K562 (cell line): Measurements from ENCODE around the gene MYMK. TPM values are rescaled to one million over a fixed set of nuclear protein-coding genes. Genes with fewer than 3 reads are reported as not detected.

Source experiments
- ATAC-seq: fragments of 200-7000 bp; cut with Tn5 transposase; 3 replicates; pipeline ENCODE4 v1.9.1; 2020; ENCODE audit warnings: moderate library complexity
- BruUV-seq: library from RNA; stranded (reverse); fragments of 400-500 nt; replicated peaks from 2 replicates; lab custom pipeline; 2021; lab: Mats Ljungman, UMichigan
- CTCF ChIA-PET: fragments of 300-600 bp; formaldehyde crosslinking; extraction: SDS; loops from one replicate; lab custom pipeline; 2021; ENCODE audit warnings: low intra/inter-chr PET ratio; lab: Yijun Ruan, JAX
- POLR2A ChIA-PET: fragments of 300-600, 350-650 bp; sonication (Branson Sonifier 250); formaldehyde crosslinking; extraction: SDS; loops from one replicate; lab custom pipeline; 2021; ENCODE audit warnings: antibody characterized with exemption, inconsistent platforms; lab: Yijun Ruan, JAX
- DNase-seq, 4 experiments: peaks; one replicate each; pipeline versions ENCODE4 v3.0.0 to v3.0.0-alpha.2; 2011 to 2018; ENCODE audit warnings: low spot score in 3 of 4, mixed read lengths in 3 of 4; ENCODE audit errors: extremely low read depth in 1 of 4
- FAIRE-seq: peaks from 2 replicates; lab custom pipeline; 2011; peaks lifted over from hg19 to GRCh38; lab: Jason Lieb, UNC
- H2AFZ ChIP-seq: 2 replicates; pipeline ENCODE4 v1.6.0; 2011; ENCODE audit warnings: low read depth, low read length, control low read depth, inconsistent platforms
- H3K27ac ChIP-seq: fragments of 200-600 bp; 3 replicates; pipeline ENCODE4 v1.8.0; 2011; ENCODE audit warnings: low read depth, mild to moderate bottlenecking, control low read depth, inconsistent platforms, low read length, moderate library complexity, mixed read lengths; ENCODE audit errors: extremely low read depth
- H3K27me3 ChIP-seq, 2 experiments: fragments of 300-600 bp in 1 of 2; 2 replicates in 1 of 2; 3 replicates in 1 of 2; pipeline versions ENCODE4 v1.6.0 to v1.8.0; 2011; ENCODE audit warnings: inconsistent platforms in 2 of 2, low read length in 2 of 2, mild to moderate bottlenecking in 1 of 2, mixed read lengths in 1 of 2, moderate library complexity in 1 of 2; ENCODE audit not compliant: control insufficient read depth in 2 of 2, insufficient read depth in 2 of 2
- H3K36me3 ChIP-seq: fragments of 300-600 bp; 3 replicates; pipeline ENCODE4 v1.8.0; 2011; ENCODE audit warnings: mild to moderate bottlenecking, low read length, inconsistent platforms; ENCODE audit not compliant: control insufficient read depth, insufficient read depth
- H3K4me1 ChIP-seq, 2 experiments: fragments of 200-600 bp in 1 of 2; replicated peaks in 1 of 2; 2 replicates in 1 of 2; 3 replicates in 1 of 2; pipeline versions ENCODE4 v1.5.1 to v1.8.0; 2011; ENCODE audit warnings: inconsistent platforms in 2 of 2, low read length in 2 of 2, mild to moderate bottlenecking in 1 of 2, mixed read lengths in 1 of 2, moderate library complexity in 1 of 2; ENCODE audit not compliant: control insufficient read depth in 2 of 2, insufficient read depth in 2 of 2
- H3K4me2 ChIP-seq: 2 replicates; pipeline ENCODE4 v1.6.1; 2011; ENCODE audit warnings: low read length, control low read depth, inconsistent platforms, mixed read lengths; ENCODE audit not compliant: insufficient read depth
- H3K4me3 ChIP-seq: fragments of 200-600 bp; sonication (generic), shearing (Covaris generic); 2 replicates; pipeline ENCODE4 v1.5.1; 2016; ENCODE audit warnings: control low read depth, inconsistent platforms
- H3K79me2 ChIP-seq: fragments of 200-600 bp; 3 replicates; pipeline ENCODE4 v1.8.0; 2011; ENCODE audit warnings: low read length, inconsistent platforms; ENCODE audit not compliant: control insufficient read depth, insufficient read depth
- H3K9ac ChIP-seq, 2 experiments: 2 replicates each; pipeline versions ENCODE4 v1.6.0 to v1.6.1; 2011; ENCODE audit warnings: low read depth in 2 of 2, low read length in 2 of 2, control low read depth in 1 of 2, inconsistent platforms in 1 of 2, mild to moderate bottlenecking in 1 of 2, mixed read lengths in 1 of 2; ENCODE audit not compliant: insufficient read depth in 1 of 2
- H3K9me1 ChIP-seq: one replicate; pipeline ENCODE4 v1.6.0; 2011; ENCODE audit warnings: inconsistent platforms, mild to moderate bottlenecking, low read length, moderate library complexity; ENCODE audit not compliant: control insufficient read depth, insufficient read depth
- H3K9me3 ChIP-seq: replicated peaks from 2 replicates; pipeline ENCODE4 v1.5.1; 2011; ENCODE audit warnings: low read depth, low read length, inconsistent platforms; ENCODE audit not compliant: control insufficient read depth, insufficient read depth
- H4K20me1 ChIP-seq: replicated peaks from 2 replicates; pipeline ENCODE4 v1.6.1; 2011; ENCODE audit warnings: low read length, inconsistent platforms, mixed read lengths; ENCODE audit not compliant: control insufficient read depth, insufficient read depth
- EWSR1 ChIP-seq: fragments of 450-650 bp; IDR thresholded peaks from 2 replicates; pipeline ENCODE4 v1.6.1; 2018; ENCODE audit warnings: borderline replicate concordance, mild to moderate bottlenecking, low read depth, moderate library complexity; ENCODE audit not compliant: partially characterized antibody
- FOXJ3 ChIP-seq: sonication (generic); formaldehyde crosslinking; IDR thresholded peaks from 2 replicates; pipeline ENCODE4 v1.4.0; 2020; ENCODE audit warnings: mild to moderate bottlenecking, missing genetic modification reagents
- HDAC1 ChIP-seq, 2 experiments: fragments of 450-650 bp; IDR thresholded peaks; 2 replicates each; pipeline ENCODE4 v1.6.1; 2016 to 2017; ENCODE audit warnings: inconsistent platforms in 1 of 2, mild to moderate bottlenecking in 1 of 2, moderate library complexity in 1 of 2
- RBM22 ChIP-seq: fragments of 200-400 bp; formaldehyde crosslinking; IDR thresholded peaks from 2 replicates; pipeline ENCODE4 v1.6.1; 2018; ENCODE audit warnings: low read length, low read depth; ENCODE audit not compliant: poor library complexity, severe bottlenecking
- RUNX1 ChIP-seq: sonication (generic); IDR thresholded peaks from 2 replicates; pipeline ENCODE4 v1.6.1; 2016; ENCODE audit warnings: antibody characterized with exemption, low read depth
- SMARCA4 ChIP-seq: fragments of 450-650 bp; IDR thresholded peaks from 2 replicates; pipeline ENCODE4 v1.6.1; 2016
- TBP ChIP-seq: optimal IDR thresholded peaks from 2 replicates; pipeline ENCODE3; 2011; ENCODE audit warnings: low read depth, low read length, improper control_type of control experiment
- TEAD2 ChIP-seq: fragments of 450-650 bp; IDR thresholded peaks from 2 replicates; pipeline ENCODE4 v1.6.1; 2016; ENCODE audit warnings: missing genetic modification characterization, control low read depth, missing compliant biosample characterization
- ZBTB1 ChIP-seq: sonication (generic); formaldehyde crosslinking; IDR thresholded peaks from 2 replicates; pipeline ENCODE4 v1.8.1; 2023; ENCODE audit warnings: missing genetic modification reagents, low read depth, mild to moderate bottlenecking, borderline replicate concordance
- ZC3H4 ChIP-seq: sonication (generic); formaldehyde crosslinking; IDR thresholded peaks from 2 replicates; pipeline ENCODE4 v1.9.0; 2021; ENCODE audit warnings: missing genetic modification reagents, borderline replicate concordance
- ZNF316 ChIP-seq: fragments of 450-650 bp; IDR thresholded peaks from 2 replicates; pipeline ENCODE4 v1.6.1; 2016
- ZNF75A ChIP-seq: fragments of 450-650 bp; formaldehyde crosslinking; IDR thresholded peaks from 2 replicates; pipeline ENCODE4 v1.4.0; 2020; ENCODE audit warnings: mild to moderate bottlenecking
- WGBS: fragments of 100-300 bp; shearing (Covaris generic); methylation state at CpG from one replicate; pipeline ENCODE4 v1.1.6; 2016; ENCODE audit warnings: low coverage, mixed read lengths; ENCODE audit not compliant: insufficient coverage; ENCODE audit errors: missing lambda C conversion rate; 5-methylcytosine and 5-hydroxymethylcytosine counted together
- in situ Hi-C: fragments of 300-500 bp; cut with MboI; formaldehyde crosslinking; loops from 4 replicates; pipeline ENCODE4 v1.15.0; 2018; ENCODE audit warnings: inconsistent platforms, mixed read lengths
- intact Hi-C: fragments of 100-400 bp; cut with micrococcal nuclease; formaldehyde crosslinking; loops from 2 replicates; pipeline ENCODE4 v1.14.2; 2022
- polyA plus RNA-seq, 8 experiments: library from polyadenylated mRNA; depleted of rRNA in 4 of 8; stranded (reverse) in 5 of 8; unstranded in 3 of 8; fragments of >200 nt; fragmentation: Nextera tagmentation in 2 of 8; fragmentation: Illumina TruSeq in 1 of 8; extraction: Ambion mirVana in 2 of 8; extraction: Trizol in 1 of 8; gene quantifications; 2 replicates each; pipeline versions ENCODE4 v1.2.1 to v1.2.3, GENCODE V29; 2011 to 2014; ENCODE audit warnings: inconsistent platforms in 1 of 8, missing spikeins in 1 of 8
- total RNA-seq, 7 experiments: library from RNA; depleted of rRNA in 6 of 7; stranded (reverse); fragments of >200 nt in 6 of 7; fragmentation: Illumina TruSeq in 2 of 7; extraction: Trizol in 2 of 7; gene quantifications; 2 replicates each; pipeline versions ENCODE4 v1.2.1 to v1.2.3, GENCODE V29; 2011 to 2021; ENCODE audit warnings: low replicate concordance in 1 of 7
- TF ChIP-seq, protein P1 (sequence below): sonication (generic); formaldehyde crosslinking; IDR thresholded peaks from 2 replicates; pipeline ENCODE4 v1.8.0; 2022; ENCODE audit warnings: mild to moderate bottlenecking, missing genetic modification reagents
- TF ChIP-seq, protein P2 (sequence below): fragments of 250-450 bp; sonication (Bioruptor Pico); IDR thresholded peaks from 2 replicates; pipeline ENCODE4 v1.8.0; 2022; ENCODE audit warnings: inconsistent platforms
- TF ChIP-seq, protein P3 (sequence below): sonication (generic); formaldehyde crosslinking; IDR thresholded peaks from 2 replicates; pipeline ENCODE4 v1.9.0; 2022; ENCODE audit warnings: mild to moderate bottlenecking, missing genetic modification reagents

MYMK gene
- total and polyA plus RNA-seq, 9 of the 15 experiments (the other 6 are each of a cell fraction or from before 2014, with no cell fraction given) = not detected

DNA sequence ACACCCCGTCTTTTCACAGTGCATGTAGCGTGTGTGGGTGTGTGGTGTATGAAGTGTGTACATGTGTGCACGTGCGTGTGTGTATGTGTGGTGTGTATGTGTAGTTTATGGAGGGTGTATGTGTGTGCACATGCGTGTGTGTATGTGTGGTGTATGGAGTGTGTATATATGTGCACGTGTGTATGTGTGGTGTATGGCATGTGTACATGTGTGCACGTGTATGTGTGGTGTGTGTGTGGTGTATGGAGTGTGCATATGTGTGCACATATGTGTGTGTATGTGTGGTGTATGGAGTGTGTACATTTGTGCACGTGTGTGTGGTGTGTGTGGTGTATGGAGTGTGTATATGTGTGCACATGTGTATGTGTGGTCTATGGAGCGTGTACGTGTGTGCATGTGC, 13.2 kb downstream of the MYMK start:
- intact Hi-C loops = no loop called here
- peaks cover 9 to 51% of the 10 kb centered on the region in 2 experiments for H3K27me3 ChIP-seq

DNA sequence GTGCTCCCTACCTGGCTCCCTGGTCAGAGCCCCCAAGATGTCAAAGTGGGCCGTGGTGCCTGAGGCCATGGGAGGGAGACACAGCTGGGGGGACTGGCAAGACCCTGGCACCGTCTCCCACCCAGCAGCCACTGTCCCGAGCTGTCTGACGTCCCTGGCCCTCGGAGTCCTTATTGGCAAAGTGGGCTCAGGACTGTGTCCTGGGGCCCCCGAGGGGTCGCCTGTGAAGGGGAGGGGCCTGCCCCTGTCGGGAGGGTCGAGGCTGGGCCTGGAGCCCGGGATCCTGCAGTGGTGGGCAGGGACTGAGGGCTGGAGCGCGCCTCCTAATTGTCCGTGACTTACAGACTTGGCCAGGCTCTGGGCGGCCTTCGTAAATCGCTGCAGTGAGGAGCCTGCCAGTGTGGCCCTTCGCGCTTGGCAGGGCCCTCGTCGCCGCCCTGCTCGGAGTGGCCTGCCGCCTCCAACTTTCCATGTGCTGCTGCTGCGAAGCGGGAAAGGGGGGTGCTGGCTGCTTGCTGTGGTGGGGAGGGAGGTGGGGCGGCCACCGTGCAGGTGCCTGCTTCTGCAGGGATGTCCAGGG, 13.7 kb downstream of the MYMK start:
- H3K9me3 ChIP-seq = peaks cover 7% of the 10 kb centered on the region; the same call in 1 of the 2 replicates
- in situ Hi-C loops = no loop called here
- DNase-seq (no peak), ATAC-seq (no peak), FAIRE-seq (no peak)
- ChIA-PET CTCF (no interaction called here), POLR2A (no interaction called here)
- no peak overlapping the region for H3K4me3 ChIP-seq
- WGBS = 42% methylated on average over 18 of the region's 27 CpGs
- H3K9ac ChIP-seq = no peak overlapping the region
- intact Hi-C loops = no loop called here
- H3K4me1 ChIP-seq = peaks cover 13 to 38% of the 10 kb centered on the region in 2 experiments
- H3K79me2 ChIP-seq = no peaks in the 10 kb centered on the region
- BruUV-seq = no TSS peak
- H4K20me1 ChIP-seq = no peaks in the 10 kb centered on the region; the same call in 1 of the 2 replicates
- peaks cover 6 to 45% of the 10 kb centered on the region in 2 experiments for H3K27me3 ChIP-seq
- no peak overlapping the region for H2AFZ ChIP-seq
- no peak overlapping the region for H3K27ac ChIP-seq
- TF ChIP-seq, protein P1, sequence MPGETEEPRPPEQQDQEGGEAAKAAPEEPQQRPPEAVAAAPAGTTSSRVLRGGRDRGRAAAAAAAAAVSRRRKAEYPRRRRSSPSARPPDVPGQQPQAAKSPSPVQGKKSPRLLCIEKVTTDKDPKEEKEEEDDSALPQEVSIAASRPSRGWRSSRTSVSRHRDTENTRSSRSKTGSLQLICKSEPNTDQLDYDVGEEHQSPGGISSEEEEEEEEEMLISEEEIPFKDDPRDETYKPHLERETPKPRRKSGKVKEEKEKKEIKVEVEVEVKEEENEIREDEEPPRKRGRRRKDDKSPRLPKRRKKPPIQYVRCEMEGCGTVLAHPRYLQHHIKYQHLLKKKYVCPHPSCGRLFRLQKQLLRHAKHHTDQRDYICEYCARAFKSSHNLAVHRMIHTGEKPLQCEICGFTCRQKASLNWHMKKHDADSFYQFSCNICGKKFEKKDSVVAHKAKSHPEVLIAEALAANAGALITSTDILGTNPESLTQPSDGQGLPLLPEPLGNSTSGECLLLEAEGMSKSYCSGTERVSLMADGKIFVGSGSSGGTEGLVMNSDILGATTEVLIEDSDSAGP (CRISPR knock-in tag) = no peak
- TF ChIP-seq EWSR1 (no peak), TBP (no peak), RBM22 (no peak), TEAD2 (no peak)
- TF ChIP-seq, protein P2, sequence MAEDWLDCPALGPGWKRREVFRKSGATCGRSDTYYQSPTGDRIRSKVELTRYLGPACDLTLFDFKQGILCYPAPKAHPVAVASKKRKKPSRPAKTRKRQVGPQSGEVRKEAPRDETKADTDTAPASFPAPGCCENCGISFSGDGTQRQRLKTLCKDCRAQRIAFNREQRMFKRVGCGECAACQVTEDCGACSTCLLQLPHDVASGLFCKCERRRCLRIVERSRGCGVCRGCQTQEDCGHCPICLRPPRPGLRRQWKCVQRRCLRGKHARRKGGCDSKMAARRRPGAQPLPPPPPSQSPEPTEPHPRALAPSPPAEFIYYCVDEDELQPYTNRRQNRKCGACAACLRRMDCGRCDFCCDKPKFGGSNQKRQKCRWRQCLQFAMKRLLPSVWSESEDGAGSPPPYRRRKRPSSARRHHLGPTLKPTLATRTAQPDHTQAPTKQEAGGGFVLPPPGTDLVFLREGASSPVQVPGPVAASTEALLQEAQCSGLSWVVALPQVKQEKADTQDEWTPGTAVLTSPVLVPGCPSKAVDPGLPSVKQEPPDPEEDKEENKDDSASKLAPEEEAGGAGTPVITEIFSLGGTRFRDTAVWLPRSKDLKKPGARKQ (CRISPR knock-in tag) = no peak
- H3K4me2 ChIP-seq = no peak overlapping the region
- H3K9me1 ChIP-seq = no peaks in the 10 kb centered on the region
- H3K36me3 ChIP-seq = no peaks in the 10 kb centered on the region; the same call in 2 of the 3 replicates

More for the DNA sequence above, 13.2 kb downstream of the MYMK start:
- H2AFZ ChIP-seq = no peak overlapping the region
- CTCF ChIA-PET = no interaction called here
- POLR2A ChIA-PET = no interaction called here
- H3K4me2 ChIP-seq = no peak overlapping the region
- no peaks in the 10 kb centered on the region for H3K9me1 ChIP-seq
- TF ChIP-seq SMARCA4 (no peak), ZNF75A (CRISPR knock-in tag) (no peak), ZBTB1 (CRISPR knock-in tag) (no peak), HDAC1 (IDR thresholded peaks at IDR 0.05) (no peak), FOXJ3 (CRISPR knock-in tag) (no peak), ZC3H4 (CRISPR knock-in tag) (0 out of 2 replicates have a peak, but pooled peaks have one; percentile 54), RUNX1 (no peak), ZNF316 (no peak)
- TF ChIP-seq, protein P3, sequence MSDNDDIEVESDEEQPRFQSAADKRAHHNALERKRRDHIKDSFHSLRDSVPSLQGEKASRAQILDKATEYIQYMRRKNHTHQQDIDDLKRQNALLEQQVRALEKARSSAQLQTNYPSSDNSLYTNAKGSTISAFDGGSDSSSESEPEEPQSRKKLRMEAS (CRISPR knock-in tag) = peak; percentile 19; the same call in 1 of the 2 replicates
- H3K4me1 ChIP-seq = peaks cover 7 to 32% of the 10 kb centered on the region in 2 experiments
- peaks cover 7% of the 10 kb centered on the region; the same call in 1 of the 2 replicates for H3K9me3 ChIP-seq
- DNase-seq = no peak
- in situ Hi-C loops = no loop called here
- H4K20me1 ChIP-seq = no peaks in the 10 kb centered on the region; the same call in 1 of the 2 replicates
- no peaks in the 10 kb centered on the region for H3K79me2 ChIP-seq
- H3K27ac ChIP-seq = no peak overlapping the region
- no peak overlapping the region for H3K9ac ChIP-seq
- H3K4me3 ChIP-seq = no peak overlapping the region
- H3K36me3 ChIP-seq = no peaks in the 10 kb centered on the region; the same call in 2 of the 3 replicates
- ATAC-seq = no peak
- peak; percentile 29 for FAIRE-seq
- BruUV-seq = no TSS peak
- 24% methylated on average over 10 of the region's 10 CpGs for WGBS
